Loucy (cell line): ENCODE measurements around the gene MRPL51.
A peak's percentile ranks its signal among the peaks of the same experiment; 100 is the strongest.

Experiments
- H2AFZ ChIP-seq: fragments of 200-600 bp; sonication (generic); 2 replicates; pipeline ENCODE4 v1.6.0; 2016; ENCODE audit warnings: antibody characterized with exemption, mild to moderate bottlenecking, low read length, moderate library complexity
- H3F3A ChIP-seq: fragments of 200-600 bp; 2 replicates; pipeline ENCODE4 v1.6.0; 2016; ENCODE audit warnings: antibody characterized with exemption, low read depth, mild to moderate bottlenecking
- H3K27me3 ChIP-seq: fragments of 200-600 bp; sonication (generic); 2 replicates; pipeline ENCODE4 v1.6.1; 2014; ENCODE audit warnings: low read length, mild to moderate bottlenecking; ENCODE audit not compliant: insufficient read depth, poor library complexity, severe bottlenecking
- H3K36me3 ChIP-seq: fragments of 200-600 bp; sonication (generic); 2 replicates; pipeline ENCODE4 v1.6.1; 2016; ENCODE audit warnings: low read length; ENCODE audit not compliant: insufficient read depth
- H3K4me1 ChIP-seq: fragments of 200-600 bp; sonication (generic); 2 replicates; pipeline ENCODE4 v1.5.1; 2014; ENCODE audit warnings: low read length, mild to moderate bottlenecking; ENCODE audit not compliant: insufficient read depth, poor library complexity, severe bottlenecking
- H3K4me2 ChIP-seq: fragments of 200-600 bp; sonication (generic); 2 replicates; pipeline ENCODE4 v1.6.0; 2014; ENCODE audit warnings: antibody characterized with exemption, low read length, low read depth, mild to moderate bottlenecking; ENCODE audit not compliant: poor library complexity, severe bottlenecking
- H3K4me3 ChIP-seq: fragments of 200-600 bp; sonication (generic); 2 replicates; pipeline ENCODE4 v1.5.1; 2014; ENCODE audit warnings: low read length, mild to moderate bottlenecking, mixed read lengths; ENCODE audit not compliant: poor library complexity, severe bottlenecking
- H3K79me2 ChIP-seq: fragments of 200-600 bp; sonication (generic); 2 replicates; pipeline ENCODE4 v1.6.1; 2014; ENCODE audit warnings: low read length; ENCODE audit not compliant: insufficient read depth
- H3K9ac ChIP-seq: fragments of 200-600 bp; sonication (generic); 2 replicates; pipeline ENCODE4 v1.6.0; 2014; ENCODE audit warnings: mild to moderate bottlenecking, low read depth, low read length, moderate library complexity; ENCODE audit not compliant: poor library complexity, severe bottlenecking
- H3K9me2 ChIP-seq: fragments of 200-600 bp; sonication (generic); replicated peaks from 2 replicates; pipeline ENCODE4 v1.6.1; 2016; ENCODE audit warnings: low read depth, low read length, mixed read lengths
- H3K9me3 ChIP-seq: fragments of 200-600 bp; sonication (generic); 2 replicates; pipeline ENCODE4 v1.6.1; 2014; ENCODE audit warnings: mild to moderate bottlenecking, antibody characterized with exemption, low read length, low read depth; ENCODE audit not compliant: insufficient read depth
- H4K20me1 ChIP-seq: fragments of 200-600 bp; sonication (generic); 2 replicates; pipeline ENCODE4 v1.6.0; 2014; ENCODE audit warnings: antibody characterized with exemption, low read length, mild to moderate bottlenecking; ENCODE audit not compliant: insufficient read depth, poor library complexity, severe bottlenecking
- EZH2phosphoT487 ChIP-seq: fragments of 200-600 bp; IDR thresholded peaks from 2 replicates; pipeline ENCODE4 v1.6.1; 2018; ENCODE audit warnings: antibody characterized with exemption, mild to moderate bottlenecking, moderate library complexity, borderline replicate concordance
- TF ChIP-seq, protein P1 (sequence below): fragments of 200-600 bp; sonication (generic); conservative IDR thresholded peaks from 2 replicates; pipeline ENCODE4 v1.5.1; 2014; ENCODE audit warnings: mild to moderate bottlenecking, antibody characterized with exemption, low read length

Gene MRPL51

DNA sequence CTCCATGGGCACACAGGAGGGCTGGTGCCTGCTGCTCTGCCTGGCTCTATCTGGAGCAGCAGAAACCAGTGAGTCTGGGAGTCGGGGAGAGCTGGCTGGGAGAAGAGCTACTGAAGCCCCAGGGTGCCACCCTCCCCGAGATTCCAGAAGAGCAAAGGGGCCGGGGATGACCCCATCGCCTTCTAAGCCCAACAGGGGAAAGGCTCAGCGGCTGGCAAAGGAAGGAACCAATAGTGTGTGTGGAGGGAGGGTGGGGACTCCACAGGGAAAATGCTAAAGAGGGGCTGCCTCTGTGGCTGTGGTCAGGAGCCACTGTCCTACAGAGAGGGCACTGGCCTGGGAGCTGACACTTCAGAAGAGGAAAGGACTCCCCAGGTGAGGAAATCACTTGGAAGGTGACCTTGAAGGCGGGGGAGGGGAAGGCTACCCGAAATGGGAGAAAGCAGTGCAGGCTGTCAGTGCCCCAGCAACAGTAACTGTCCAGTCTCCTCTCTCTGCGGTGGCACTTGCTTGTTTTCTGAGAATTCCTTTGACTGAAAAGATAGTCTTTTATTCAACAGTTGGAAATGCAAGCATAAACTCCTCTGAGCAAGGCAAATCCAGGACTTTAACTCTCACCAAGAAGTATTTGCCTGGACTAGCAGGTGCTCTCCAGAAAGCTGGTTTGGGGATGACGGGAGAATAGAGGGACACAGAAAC is 40.7 kb downstream of the MRPL51 start:
- H3K27me3 ChIP-seq: no peaks in the 10 kb centered on the region
- peak overlapping the region; percentile 91 for H3K4me3 ChIP-seq
- TF ChIP-seq EZH2phosphoT487: no peak
- TF ChIP-seq, protein P1, sequence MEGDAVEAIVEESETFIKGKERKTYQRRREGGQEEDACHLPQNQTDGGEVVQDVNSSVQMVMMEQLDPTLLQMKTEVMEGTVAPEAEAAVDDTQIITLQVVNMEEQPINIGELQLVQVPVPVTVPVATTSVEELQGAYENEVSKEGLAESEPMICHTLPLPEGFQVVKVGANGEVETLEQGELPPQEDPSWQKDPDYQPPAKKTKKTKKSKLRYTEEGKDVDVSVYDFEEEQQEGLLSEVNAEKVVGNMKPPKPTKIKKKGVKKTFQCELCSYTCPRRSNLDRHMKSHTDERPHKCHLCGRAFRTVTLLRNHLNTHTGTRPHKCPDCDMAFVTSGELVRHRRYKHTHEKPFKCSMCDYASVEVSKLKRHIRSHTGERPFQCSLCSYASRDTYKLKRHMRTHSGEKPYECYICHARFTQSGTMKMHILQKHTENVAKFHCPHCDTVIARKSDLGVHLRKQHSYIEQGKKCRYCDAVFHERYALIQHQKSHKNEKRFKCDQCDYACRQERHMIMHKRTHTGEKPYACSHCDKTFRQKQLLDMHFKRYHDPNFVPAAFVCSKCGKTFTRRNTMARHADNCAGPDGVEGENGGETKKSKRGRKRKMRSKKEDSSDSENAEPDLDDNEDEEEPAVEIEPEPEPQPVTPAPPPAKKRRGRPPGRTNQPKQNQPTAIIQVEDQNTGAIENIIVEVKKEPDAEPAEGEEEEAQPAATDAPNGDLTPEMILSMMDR: no peak

DNA sequence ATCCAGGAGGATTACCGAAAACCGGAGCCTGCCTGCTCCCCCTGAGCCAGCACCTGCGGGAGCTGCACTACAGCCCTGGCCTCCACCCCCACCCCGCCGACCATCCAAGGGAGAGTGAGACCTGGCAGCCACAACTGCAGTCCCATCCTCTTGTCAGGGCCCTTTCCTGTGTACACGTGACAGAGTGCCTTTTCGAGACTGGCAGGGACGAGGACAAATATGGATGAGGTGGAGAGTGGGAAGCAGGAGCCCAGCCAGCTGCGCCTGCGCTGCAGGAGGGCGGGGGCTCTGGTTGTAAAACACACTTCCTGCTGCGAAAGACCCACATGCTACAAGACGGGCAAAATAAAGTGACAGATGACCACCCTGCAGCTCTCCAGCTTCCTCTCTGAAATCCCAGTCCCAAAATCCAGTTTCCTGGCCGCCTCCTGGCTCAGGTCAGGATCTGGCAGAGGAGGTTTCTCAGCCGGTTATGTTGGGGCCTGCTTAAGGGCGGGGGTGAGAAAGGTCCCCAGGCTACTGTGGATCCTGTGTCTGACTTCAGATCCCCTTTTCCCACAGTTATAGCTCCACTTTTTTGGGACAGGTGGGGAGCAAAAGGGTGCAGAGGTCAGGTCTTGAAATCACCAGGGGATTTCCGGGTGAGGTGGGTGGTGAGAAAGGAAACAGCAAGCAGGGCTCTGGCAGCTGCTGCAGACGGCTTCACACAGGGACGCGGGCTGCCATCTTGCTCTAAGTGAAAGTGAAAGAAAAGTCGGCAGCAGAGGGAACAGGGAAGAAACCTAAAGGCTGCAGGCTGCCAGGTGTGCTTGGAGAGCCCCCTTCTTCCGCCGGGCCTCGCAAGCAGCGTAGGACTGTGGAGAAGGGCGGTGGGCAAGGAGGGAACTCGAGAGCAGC is 41.5 kb downstream of the MRPL51 start, which contains the start of gene TAPBPL:
TSS of gene TAPBPL (plus strand) at position 695 of the 897 bp plus-strand sequence. CDS start 207 bp downstream, outside the sequence.
- Histone ChIP-seq H3K27me3 (no peaks in the 10 kb centered on the region), H2AFZ (peak within 1 kb of the TSS; percentile 74), H3F3A (no peaks in the 10 kb centered on the region), H3K4me2 (peak within 1 kb of the TSS; percentile 100), H3K79me2 (peaks cover 48% of the 10 kb centered on the region), H3K4me3 (peak within 1 kb of the TSS; percentile 91), H3K9me3 (no peaks in the 10 kb centered on the region), H3K4me1 (peaks cover 35% of the 10 kb centered on the region), H3K36me3 (peaks cover 2% of the 10 kb centered on the region; the same call in 1 of the 2 replicates), H3K9ac (peak within 1 kb of the TSS; percentile 96), H4K20me1 (no peaks in the 10 kb centered on the region), H3K9me2 (no peaks in the 10 kb centered on the region)
- TF ChIP-seq, protein P1: no peak
- TF ChIP-seq EZH2phosphoT487: no peak

More for the DNA sequence above, 40.7 kb downstream of the MRPL51 start:
- H4K20me1 ChIP-seq: no peaks in the 10 kb centered on the region
- H2AFZ ChIP-seq: peak overlapping the region; percentile 74; the same call in 1 of the 2 replicates
- H3K4me2 ChIP-seq: peak overlapping the region; percentile 100
- H3K4me1 ChIP-seq: peaks cover 30% of the 10 kb centered on the region
- H3F3A ChIP-seq: no peaks in the 10 kb centered on the region
- peak overlapping the region; percentile 96 for H3K9ac ChIP-seq
- no peaks in the 10 kb centered on the region for H3K9me3 ChIP-seq
- peaks cover 6% of the 10 kb centered on the region; the same call in 1 of the 2 replicates for H3K36me3 ChIP-seq
- H3K79me2 ChIP-seq: peaks cover 48% of the 10 kb centered on the region
- no peaks in the 10 kb centered on the region for H3K9me2 ChIP-seq

DNA sequence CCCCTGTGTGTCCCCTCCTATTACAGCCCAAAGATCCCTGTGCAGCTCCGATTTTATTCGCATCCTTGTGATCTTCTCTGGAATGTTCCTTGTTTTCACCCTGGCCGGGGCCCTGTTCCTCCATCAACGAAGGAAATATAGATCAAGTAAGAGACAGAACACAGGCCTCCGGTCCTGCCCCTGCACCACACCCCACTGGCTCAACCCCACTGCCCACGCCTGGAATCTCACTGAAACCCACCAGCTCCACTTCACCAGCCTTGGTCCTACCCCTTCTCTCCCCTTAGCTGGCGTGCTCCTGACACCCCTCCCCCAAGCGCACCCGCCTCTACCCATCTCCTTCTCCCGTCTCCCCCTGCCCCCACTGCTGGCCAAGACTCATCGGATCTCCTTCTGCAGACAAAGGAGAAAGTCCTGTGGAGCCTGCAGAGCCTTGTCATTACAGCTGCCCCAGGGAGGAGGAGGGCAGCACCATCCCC is 42.2 kb downstream of the MRPL51 start:
- Histone ChIP-seq H3K9me3 (no peaks in the 10 kb centered on the region), H3K4me3 (peak overlapping the region; percentile 91), H3K4me2 (peak overlapping the region; percentile 100), H4K20me1 (no peaks in the 10 kb centered on the region), H3K79me2 (peaks cover 48% of the 10 kb centered on the region), H3K36me3 (peaks cover 2% of the 10 kb centered on the region; the same call in 1 of the 2 replicates), H3K27me3 (no peaks in the 10 kb centered on the region), H3K9ac (peak overlapping the region; percentile 96), H3F3A (no peaks in the 10 kb centered on the region), H2AFZ (peak overlapping the region; percentile 74), H3K4me1 (peaks cover 38% of the 10 kb centered on the region), H3K9me2 (no peaks in the 10 kb centered on the region)
- TF ChIP-seq, protein P1: no peak
- no peak for TF ChIP-seq EZH2phosphoT487
